Body of pancreas (tissue), 4 donors: ENCODE measurements around the gene IL7R. TPM values are rescaled to one million over a fixed set of nuclear protein-coding genes. Genes with fewer than 3 reads are reported as not detected.
A peak's percentile ranks its signal among the peaks of the same experiment; 100 is the strongest.
"Not testable (repeated sequence)": the region's sequence is repeated elsewhere in the genome, so short reads cannot be mapped to it uniquely, and the experiment has no call there.

Source experiments
- ATAC-seq: fragments of 150-250 bp; one replicate; pipeline ENCODE4 v1.9.1; 2016
- DNase-seq, 4 donors: peaks; one replicate each; pipeline ENCODE4 v3.0.0-alpha.2; 2019
- H3K27ac ChIP-seq, 4 donors: fragments of 200-600 bp; sonication (generic); 1 replicate in 3 of 4; 2 replicates in 1 of 4; pipeline versions ENCODE4 v1.5.1 to v1.6.1; 2016 to 2019; ENCODE audit warnings: mild to moderate bottlenecking in 1 of 4, mixed read lengths in 1 of 4, moderate library complexity in 1 of 4
- H3K27me3 ChIP-seq, 2 donors: fragments of 200-600 bp; sonication (generic); one replicate each; pipeline ENCODE4 v1.6.0; 2016; ENCODE audit warnings: mild to moderate bottlenecking in 1 of 2
- H3K36me3 ChIP-seq, 2 donors: fragments of 200-600 bp; sonication (generic); replicated peaks in 1 of 2; 2 replicates each; pipeline ENCODE4 v1.5.1; 2016; ENCODE audit warnings: low read depth in 2 of 2; ENCODE audit not compliant: insufficient read depth in 1 of 2
- H3K4me1 ChIP-seq: fragments of 200-600 bp; sonication (generic); one replicate; pipeline ENCODE4 v1.6.0; 2016
- H3K4me3 ChIP-seq, 2 donors: fragments of 200-600 bp; sonication (generic); 1 replicate in 1 of 2; 2 replicates in 1 of 2; pipeline ENCODE4 v1.5.1; 2016 to 2019
- H3K9me3 ChIP-seq, 3 donors: fragments of 200-600 bp; sonication (generic); 1 replicate in 2 of 3; 2 replicates in 1 of 3; pipeline ENCODE4 v1.5.1; 2016
- POLR2A ChIP-seq, 3 donors: fragments of 450-650 bp; IDR thresholded peaks; one replicate each; pipeline ENCODE4 v1.6.1; 2016; ENCODE audit warnings: antibody characterized with exemption in 3 of 3, mild to moderate bottlenecking in 2 of 3
- WGBS, 2 donors: methylation state at CpG; one replicate each; pipeline ENCODE4 v1.1.5; 2017; 5-methylcytosine and 5-hydroxymethylcytosine counted together
- intact Hi-C: fragments of 100-400 bp; cut with DNase I; formaldehyde crosslinking; loops from one replicate; pipeline ENCODE4 v1.15.1; 2023
- total RNA-seq, 2 donors: library from RNA; depleted of rRNA; stranded (reverse); fragments of >200 nt; gene quantifications; one replicate each; pipeline ENCODE4 v1.1.0, GENCODE V29; 2016
- TF ChIP-seq, protein P1 (sequence below), 7 experiments: fragments of 450-650 bp in 4 of 7; fragments of 200-600 bp in 3 of 7; sonication (generic) in 3 of 7; IDR thresholded peaks; one replicate each; pipeline ENCODE4 v1.5.1; 2016 to 2019; ENCODE audit warnings: antibody characterized with exemption in 7 of 7

IL7R gene
- total RNA-seq, 2 donors from 2014 or later, result 13.5 to 27.0 TPM

DNA sequence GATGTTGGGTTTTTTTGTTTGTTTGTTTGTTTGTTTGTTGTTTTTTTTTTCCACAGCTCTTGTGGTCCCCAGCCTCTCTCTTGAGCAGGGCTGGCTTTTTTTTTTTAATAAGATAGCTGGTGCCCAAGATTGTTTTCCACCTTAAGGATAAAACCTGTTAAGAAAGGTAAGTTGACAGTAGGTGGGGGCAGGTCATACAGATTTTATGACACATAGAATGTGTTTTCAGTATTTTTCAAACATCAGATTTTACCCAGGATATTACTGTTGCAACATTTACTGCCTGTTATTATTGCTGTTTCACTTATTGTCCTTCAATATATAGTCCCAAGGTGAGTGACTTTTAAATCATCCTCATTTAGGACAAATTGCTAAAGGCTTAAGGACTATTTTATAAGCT, 3.9 kb upstream of the IL7R start:
- ATAC-seq (no peak), DNase-seq (no peak)
- Histone ChIP-seq H3K27me3 (no peaks in the 10 kb centered on the region), H3K36me3 (no peaks in the 10 kb centered on the region), H3K27ac (no peak overlapping the region), H3K4me3 (no peak overlapping the region), H3K4me1 (no peaks in the 10 kb centered on the region), H3K9me3 (no peaks in the 10 kb centered on the region)
- TF ChIP-seq POLR2A (IDR thresholded peaks at IDR 0.05), result no peak
- TF ChIP-seq, protein P1, sequence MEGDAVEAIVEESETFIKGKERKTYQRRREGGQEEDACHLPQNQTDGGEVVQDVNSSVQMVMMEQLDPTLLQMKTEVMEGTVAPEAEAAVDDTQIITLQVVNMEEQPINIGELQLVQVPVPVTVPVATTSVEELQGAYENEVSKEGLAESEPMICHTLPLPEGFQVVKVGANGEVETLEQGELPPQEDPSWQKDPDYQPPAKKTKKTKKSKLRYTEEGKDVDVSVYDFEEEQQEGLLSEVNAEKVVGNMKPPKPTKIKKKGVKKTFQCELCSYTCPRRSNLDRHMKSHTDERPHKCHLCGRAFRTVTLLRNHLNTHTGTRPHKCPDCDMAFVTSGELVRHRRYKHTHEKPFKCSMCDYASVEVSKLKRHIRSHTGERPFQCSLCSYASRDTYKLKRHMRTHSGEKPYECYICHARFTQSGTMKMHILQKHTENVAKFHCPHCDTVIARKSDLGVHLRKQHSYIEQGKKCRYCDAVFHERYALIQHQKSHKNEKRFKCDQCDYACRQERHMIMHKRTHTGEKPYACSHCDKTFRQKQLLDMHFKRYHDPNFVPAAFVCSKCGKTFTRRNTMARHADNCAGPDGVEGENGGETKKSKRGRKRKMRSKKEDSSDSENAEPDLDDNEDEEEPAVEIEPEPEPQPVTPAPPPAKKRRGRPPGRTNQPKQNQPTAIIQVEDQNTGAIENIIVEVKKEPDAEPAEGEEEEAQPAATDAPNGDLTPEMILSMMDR (IDR thresholded peaks at IDR 0.05), result no peak
- intact Hi-C loops, result no loop called here

DNA sequence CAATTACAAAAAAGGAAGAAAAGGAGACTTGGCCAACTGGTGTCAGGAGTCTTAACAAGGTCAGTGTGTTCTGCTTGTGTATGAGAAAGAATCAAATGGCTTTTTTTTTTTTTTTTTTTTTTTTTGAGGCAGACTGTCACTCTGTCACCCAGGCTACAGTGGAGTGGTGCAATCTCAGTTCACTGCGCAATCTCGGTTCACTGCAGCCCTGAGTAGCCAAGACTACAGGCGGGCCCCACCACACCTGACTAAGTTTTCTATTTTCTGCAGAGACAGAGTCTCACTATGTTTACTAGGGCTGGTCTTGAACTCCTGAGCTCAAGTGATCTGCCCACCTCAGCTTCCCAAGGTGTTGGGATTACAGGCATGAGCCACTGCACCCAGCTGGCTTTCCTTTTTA, 3.1 kb upstream of the IL7R start:
- Histone ChIP-seq H3K27me3 (no peaks in the 10 kb centered on the region), H3K27ac (no peak overlapping the region), H3K4me1 (no peaks in the 10 kb centered on the region), H3K36me3 (no peaks in the 10 kb centered on the region), H3K4me3 (no peak overlapping the region), H3K9me3 (no peaks in the 10 kb centered on the region)
- ATAC-seq, result no peak
- 56 to 71% methylated on average over 3 of the region's 3 CpGs for WGBS, 2 donors
- TF ChIP-seq, protein P1 (IDR thresholded peaks at IDR 0.05), result no peak
- TF ChIP-seq POLR2A (IDR thresholded peaks at IDR 0.05), result no peak
- intact Hi-C loops, result no loop called here
- peak in 2 of 4 donors; percentile 10 to 40 for DNase-seq

DNA sequence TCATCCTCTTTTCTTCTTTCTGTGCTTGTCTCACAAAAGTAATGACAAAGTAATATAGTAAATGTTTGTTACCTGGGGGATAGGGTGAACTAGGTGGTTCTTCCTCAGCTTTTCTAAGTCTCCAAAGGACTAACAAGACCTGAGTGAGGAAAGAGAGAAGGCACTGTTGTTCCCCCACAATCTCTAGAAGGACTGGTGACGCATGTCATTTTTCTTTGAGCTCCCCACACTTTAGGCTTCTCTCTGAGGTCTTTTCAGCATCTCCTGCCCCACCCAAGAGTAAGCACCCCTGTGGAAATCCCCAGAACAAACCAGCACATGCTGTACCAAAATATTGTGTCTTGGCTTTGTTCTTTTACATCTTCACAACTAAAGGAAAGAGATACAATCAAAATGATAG, 2.4 kb upstream of the IL7R start:
- no peak for DNase-seq
- no peak for TF ChIP-seq POLR2A (IDR thresholded peaks at IDR 0.05)
- TF ChIP-seq, protein P1 (IDR thresholded peaks at IDR 0.05), result no peak
- intact Hi-C loops, result no loop called here
- H3K4me1 ChIP-seq, result no peaks in the 10 kb centered on the region
- no peak overlapping the region for H3K27ac ChIP-seq
- 48 to 77% methylated on average over 1 of the region's 1 CpG for WGBS, 2 donors
- H3K4me3 ChIP-seq, result no peak overlapping the region
- H3K36me3 ChIP-seq, result no peaks in the 10 kb centered on the region
- H3K9me3 ChIP-seq, result no peaks in the 10 kb centered on the region
- no peak for ATAC-seq
- no peaks in the 10 kb centered on the region for H3K27me3 ChIP-seq

DNA sequence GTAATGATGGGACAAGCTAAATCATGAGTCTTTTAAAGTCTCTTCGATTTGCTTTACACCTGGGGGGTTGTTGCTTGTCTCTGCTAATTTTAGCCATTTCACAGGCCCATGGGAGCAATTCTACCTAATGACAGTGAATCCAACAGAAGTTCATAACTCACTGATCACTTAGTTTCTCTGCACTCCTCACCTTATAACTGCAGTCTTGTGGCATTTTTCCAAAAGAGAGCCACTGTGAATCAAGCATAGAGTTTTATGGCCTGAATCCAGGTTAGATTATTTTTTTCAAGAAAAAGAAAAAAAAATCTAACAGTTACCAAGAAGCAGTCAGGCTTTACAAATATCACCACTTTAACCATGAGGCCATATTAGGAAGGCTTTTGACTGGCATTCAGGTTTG, 1.5 kb upstream of the IL7R start:
- DNase-seq, result no peak
- H3K36me3 ChIP-seq, result no peaks in the 10 kb centered on the region
- no peak for ATAC-seq
- H3K9me3 ChIP-seq, result no peaks in the 10 kb centered on the region
- H3K4me1 ChIP-seq, result no peaks in the 10 kb centered on the region
- intact Hi-C loops, result no loop called here
- no peaks in the 10 kb centered on the region for H3K27me3 ChIP-seq
- no peak overlapping the region for H3K4me3 ChIP-seq
- TF ChIP-seq, protein P1 (IDR thresholded peaks at IDR 0.05), result no peak
- TF ChIP-seq POLR2A (IDR thresholded peaks at IDR 0.05), result no peak
- WGBS, 2 donors, result 60 to 63% methylated on average over 1 of the region's 1 CpG
- H3K27ac ChIP-seq, result no peak overlapping the region

DNA sequence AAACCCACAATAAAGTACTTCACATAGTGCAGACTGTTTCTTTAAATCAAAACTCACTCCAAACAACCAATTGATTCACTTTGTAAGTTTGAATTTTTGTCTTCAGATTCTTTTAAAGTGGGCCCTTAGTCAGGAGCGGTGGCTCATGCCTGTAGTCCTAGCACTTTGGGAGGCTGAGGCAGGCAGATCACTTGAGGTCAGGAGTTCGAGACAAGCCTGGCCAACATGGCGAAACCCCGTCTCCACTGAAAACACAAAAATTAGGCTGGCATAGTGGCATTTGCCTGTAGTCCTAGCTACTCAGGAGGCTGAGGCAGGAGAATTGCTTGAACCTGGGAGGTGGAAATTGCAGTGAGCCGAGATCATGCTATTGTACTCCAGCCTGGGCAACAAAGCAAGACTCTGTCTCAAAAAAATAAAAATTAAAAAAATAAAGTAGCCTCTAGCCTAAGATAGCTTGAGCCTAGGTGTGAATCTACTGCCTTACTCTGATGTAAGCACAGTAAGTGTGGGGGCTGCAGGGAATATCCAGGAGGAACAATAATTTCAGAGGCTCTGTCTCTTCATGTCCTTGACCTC, 416 bp upstream of the IL7R start:
- H3K36me3 ChIP-seq, intact Hi-C loops, H3K9me3 ChIP-seq, ATAC-seq, H3K27ac ChIP-seq, H3K4me1 ChIP-seq, H3K27me3 ChIP-seq, H3K4me3 ChIP-seq, DNase-seq: not testable (repeated sequence)
- WGBS, 2 donors, result 85 to 89% methylated on average over 5 of the region's 5 CpGs
